ENCODE results near the gene SPECC1.

SPECC1 gene

DNA sequence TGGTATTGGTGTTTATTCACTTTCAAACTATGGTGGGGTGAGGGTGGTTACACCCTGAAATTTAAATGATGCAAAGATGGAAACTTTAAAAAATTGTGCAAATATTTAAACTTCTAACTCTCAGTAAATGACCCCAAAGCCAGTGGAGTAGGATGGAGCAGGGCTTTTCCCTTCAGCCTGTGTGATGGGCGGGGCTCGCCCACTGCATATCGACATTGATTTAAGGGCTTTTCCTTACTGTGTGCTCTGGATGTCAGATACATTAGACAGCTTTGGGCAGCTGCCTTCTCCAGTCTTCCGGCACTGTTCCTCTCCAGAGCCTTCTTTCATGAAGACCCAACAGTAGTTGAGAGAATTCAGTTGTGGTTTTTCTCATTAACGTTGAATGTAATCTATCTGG is 99.9 kb downstream of the SPECC1 start:
- no peak overlapping the region for H3K4me3 ChIP-seq (ENCODE audit: low read length)
- DNase-seq (ENCODE audit: low read depth): no peak
- TF ChIP-seq, protein P1, sequence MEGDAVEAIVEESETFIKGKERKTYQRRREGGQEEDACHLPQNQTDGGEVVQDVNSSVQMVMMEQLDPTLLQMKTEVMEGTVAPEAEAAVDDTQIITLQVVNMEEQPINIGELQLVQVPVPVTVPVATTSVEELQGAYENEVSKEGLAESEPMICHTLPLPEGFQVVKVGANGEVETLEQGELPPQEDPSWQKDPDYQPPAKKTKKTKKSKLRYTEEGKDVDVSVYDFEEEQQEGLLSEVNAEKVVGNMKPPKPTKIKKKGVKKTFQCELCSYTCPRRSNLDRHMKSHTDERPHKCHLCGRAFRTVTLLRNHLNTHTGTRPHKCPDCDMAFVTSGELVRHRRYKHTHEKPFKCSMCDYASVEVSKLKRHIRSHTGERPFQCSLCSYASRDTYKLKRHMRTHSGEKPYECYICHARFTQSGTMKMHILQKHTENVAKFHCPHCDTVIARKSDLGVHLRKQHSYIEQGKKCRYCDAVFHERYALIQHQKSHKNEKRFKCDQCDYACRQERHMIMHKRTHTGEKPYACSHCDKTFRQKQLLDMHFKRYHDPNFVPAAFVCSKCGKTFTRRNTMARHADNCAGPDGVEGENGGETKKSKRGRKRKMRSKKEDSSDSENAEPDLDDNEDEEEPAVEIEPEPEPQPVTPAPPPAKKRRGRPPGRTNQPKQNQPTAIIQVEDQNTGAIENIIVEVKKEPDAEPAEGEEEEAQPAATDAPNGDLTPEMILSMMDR (IDR thresholded peaks at IDR 0.05; ENCODE audit: insufficient read depth, low read depth, low read length, missing control alignments): no peak

DNA sequence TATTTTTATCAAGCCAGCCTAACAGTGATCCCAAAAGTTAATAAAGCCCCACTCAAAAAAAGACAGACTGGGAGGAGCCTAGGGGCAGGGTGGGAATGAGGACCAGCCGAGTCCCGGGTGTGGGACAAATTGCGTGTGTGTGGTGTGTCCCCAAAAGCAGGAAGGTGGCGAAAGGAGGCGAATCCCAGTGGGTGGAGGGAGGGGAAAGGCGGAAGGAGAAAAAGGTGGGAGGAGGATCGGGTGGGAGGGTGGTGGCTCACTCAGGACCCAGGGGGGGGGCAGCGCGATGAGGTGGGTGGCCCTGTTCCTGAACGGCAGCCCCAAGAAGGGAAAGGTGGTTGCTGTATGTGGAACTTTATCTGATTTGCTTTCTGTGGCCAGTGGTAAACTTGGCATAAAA is 102.4 kb downstream of the SPECC1 start:
- H3K4me3 ChIP-seq (ENCODE audit: low read length): no peak overlapping the region
- TF ChIP-seq, protein P1 (IDR thresholded peaks at IDR 0.05; ENCODE audit: insufficient read depth, low read depth, low read length, missing control alignments): no peak
- DNase-seq (ENCODE audit: low read depth): no peak

DNA sequence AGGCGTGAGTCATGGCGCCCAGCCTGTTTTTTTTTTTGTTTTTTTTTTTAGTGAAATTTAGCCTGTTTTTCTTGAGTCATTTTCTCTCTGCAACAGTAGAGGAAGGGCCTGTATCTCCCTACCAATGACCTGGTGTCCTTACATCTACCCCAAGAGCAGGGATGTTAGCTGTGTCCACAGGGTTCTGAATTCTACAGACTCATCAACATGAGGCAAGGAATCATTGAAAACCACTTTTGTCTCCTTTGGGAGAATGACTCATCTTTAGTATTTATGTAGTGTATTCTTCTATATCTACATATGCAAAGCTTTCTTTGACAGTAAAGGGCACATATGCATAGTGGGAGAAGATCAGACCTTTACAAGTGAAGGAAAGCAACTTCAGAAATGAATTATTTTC is 105.3 kb downstream of the SPECC1 start:
- TF ChIP-seq, protein P1 (IDR thresholded peaks at IDR 0.05; ENCODE audit: insufficient read depth, low read depth, low read length, missing control alignments): no peak
- no peak overlapping the region for H3K4me3 ChIP-seq (ENCODE audit: low read length)
- no peak for DNase-seq (ENCODE audit: low read depth)

DNA sequence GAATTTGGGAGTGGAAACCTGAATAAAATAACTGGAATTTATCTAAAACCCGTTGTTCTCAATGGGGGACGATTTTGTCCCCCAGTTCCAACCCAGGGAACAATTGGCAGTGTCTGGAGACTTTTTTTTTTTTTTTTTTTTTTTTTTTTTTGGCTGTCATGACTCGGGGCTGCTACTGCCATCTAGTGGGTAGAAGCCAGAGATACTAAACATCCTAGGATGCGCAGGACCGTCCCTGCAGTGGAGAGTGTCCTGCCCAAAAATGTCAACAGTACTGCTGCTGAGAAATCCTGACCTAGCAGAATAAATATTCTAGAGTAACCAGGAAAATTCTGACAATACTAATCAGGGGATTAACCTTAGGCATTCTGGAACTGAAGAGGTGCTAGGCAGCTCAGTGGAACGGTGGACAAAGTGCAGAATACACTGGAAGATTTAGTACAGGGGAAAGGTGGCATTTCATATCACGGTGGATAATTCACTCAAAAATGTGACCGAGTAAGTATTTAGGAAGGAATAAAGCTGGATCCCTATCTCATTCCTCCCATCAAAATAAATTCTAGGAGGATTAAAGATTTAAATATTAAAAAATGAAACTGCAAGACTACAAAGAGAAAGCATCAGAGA is 107.6 kb downstream of the SPECC1 start:
- H3K4me3 ChIP-seq (ENCODE audit: low read length): no peak overlapping the region
- peak; percentile 64 for DNase-seq (ENCODE audit: low read depth)
- TF ChIP-seq, protein P1 (IDR thresholded peaks at IDR 0.05; ENCODE audit: insufficient read depth, low read depth, low read length, missing control alignments): peak; percentile 73

DNA sequence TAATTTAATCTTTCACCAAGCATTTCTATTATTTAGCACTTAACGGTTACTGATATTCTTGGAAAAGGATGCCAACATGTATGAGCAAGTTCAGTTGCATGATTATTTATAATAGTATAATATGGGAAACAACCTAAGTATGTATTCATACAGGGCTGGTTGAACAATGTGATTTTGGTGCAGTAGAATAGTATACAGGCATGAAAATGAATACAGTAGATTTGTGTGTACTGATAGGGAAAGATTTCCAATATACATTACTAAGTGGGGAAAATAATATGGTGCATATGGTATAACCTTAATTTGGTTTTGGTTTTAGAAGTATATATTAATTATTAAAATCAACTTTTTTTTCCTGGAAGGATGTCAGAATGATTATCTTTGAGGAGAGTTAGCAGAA is 109.1 kb downstream of the SPECC1 start:
- H3K4me3 ChIP-seq (ENCODE audit: low read length): no peak overlapping the region
- DNase-seq (ENCODE audit: low read depth): no peak
- TF ChIP-seq, protein P1 (IDR thresholded peaks at IDR 0.05; ENCODE audit: insufficient read depth, low read depth, low read length, missing control alignments): no peak

DNA sequence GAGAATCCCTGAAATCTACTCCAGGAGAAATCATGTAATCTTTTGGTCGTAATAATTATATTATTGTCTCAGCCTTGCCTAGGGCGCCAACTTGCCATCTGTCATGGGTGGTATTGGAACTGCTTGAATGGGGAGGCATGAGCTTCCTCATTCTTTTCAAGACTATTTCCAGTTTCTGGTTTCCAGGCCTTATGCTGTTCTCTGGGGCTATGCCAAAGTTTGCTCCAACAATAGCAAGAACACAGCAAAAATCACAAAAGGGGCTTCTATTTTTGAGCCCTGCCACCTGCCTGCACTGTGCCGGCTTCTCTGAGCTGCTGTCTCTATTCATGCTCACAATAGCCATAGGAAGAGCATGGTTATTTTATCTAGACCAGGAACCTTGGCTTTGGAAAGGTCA is 111.7 kb downstream of the SPECC1 start:
- no peak for DNase-seq (ENCODE audit: low read depth)
- TF ChIP-seq, protein P1 (IDR thresholded peaks at IDR 0.05; ENCODE audit: insufficient read depth, low read depth, low read length, missing control alignments): no peak
- no peak overlapping the region for H3K4me3 ChIP-seq (ENCODE audit: low read length)

Measured in epithelial cell of esophagus (primary cell).